GM21529 (cell line): ENCODE results near the gene BHLHE40.
"Not testable (repeated sequence)": the region's sequence is repeated elsewhere in the genome, so short reads cannot be mapped to it uniquely, and the experiment has no call there.

ENCODE experiments used
- ATAC-seq: cut with Tn5 transposase; IDR thresholded peaks from one replicate; pipeline ENCODE4 v1.9.1; 2021; ENCODE audit not compliant: unreplicated experiment

BHLHE40 gene

DNA sequence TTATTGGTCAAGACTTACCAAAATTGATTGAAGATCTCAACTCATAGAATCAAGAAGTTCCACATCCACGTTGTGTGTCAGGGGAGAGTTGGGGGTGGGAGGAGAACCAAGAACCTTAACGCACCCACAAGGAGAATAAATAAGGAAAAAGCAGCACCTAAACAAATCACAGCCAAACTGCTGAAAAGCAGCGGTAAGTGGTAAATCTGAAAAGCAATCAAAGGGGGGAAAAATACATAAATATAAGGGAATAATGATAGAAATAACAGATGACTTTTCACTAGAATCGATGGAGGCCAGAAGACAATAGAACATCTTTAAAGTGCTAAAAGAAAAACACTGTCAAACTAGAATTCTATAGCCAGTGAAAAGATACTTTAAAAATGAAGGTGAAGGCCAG is 20.1 kb upstream of the BHLHE40 start:
- no peak for ATAC-seq

DNA sequence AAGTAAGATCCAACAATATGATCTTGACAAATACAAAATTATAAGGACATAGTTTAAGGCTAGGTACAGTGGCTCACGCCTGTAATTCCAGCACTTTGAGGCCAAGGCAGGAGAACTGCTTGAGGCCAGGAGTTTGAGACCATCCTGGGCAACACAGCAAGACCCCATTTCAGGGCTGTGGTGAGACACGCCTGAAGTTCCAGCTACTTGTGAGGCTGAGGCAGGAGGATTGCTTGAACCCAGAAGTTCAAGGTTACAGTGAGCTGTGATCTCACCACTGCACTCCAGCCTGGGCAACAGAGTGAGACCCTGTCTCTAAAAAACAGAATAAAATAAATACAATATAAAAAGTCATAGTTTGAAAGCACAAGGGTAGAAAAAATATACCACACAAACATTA is 17.4 kb upstream of the BHLHE40 start:
- ATAC-seq, result not testable (repeated sequence)

GRCh38 chr3:4963669-4964570 is 15.3 kb upstream of the BHLHE40 start:
- no peak for ATAC-seq

- ATAC-seq, result not testable (repeated sequence)
These were observed 13.2 kb upstream of the BHLHE40 start for GRCh38 chr3:4966006-4966405.

DNA sequence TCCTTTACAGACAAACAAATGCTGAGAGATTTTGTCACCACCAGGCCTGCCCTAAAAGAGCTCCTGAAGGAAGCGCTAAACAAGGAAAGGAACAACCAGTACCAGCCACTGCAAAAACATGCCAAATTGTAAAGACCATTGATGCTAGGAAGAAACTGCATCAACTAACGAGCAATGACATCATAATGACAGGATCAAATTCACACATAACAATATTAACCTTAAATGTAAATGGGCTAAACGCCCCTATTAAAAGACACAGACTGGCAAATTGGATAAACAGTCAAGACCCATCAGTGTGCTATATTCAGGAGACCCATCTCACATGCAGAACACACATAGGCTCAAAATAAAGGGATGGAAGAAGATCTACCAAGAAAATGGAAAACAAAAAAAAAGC is 11.6 kb upstream of the BHLHE40 start:
- not testable (repeated sequence) for ATAC-seq

DNA sequence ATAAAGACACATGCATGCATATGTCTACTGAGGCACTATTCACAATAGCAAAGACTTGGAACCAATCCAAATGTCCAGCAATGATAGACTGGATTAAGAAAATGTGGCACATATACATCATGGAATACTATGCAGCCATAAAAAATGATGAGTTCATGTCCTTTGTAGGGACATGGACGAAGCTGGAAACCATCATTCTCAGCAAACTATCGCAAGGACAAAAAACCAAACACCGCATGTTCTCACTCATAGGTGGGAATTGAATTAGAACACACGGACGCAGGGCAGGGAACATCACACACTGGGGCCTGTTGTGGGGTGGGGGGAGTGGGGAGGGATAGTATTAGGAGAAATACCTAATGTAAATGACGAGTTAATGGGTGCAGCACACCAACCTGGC is 7.8 kb upstream of the BHLHE40 start:
- not testable (repeated sequence) for ATAC-seq

GRCh38 chr3:4971838-4972237 is 7.4 kb upstream of the BHLHE40 start:
- ATAC-seq, result no peak

GRCh38 chr3:4972652-4973643 is 6.3 kb upstream of the BHLHE40 start:
- ATAC-seq, result peak; percentile 22

DNA sequence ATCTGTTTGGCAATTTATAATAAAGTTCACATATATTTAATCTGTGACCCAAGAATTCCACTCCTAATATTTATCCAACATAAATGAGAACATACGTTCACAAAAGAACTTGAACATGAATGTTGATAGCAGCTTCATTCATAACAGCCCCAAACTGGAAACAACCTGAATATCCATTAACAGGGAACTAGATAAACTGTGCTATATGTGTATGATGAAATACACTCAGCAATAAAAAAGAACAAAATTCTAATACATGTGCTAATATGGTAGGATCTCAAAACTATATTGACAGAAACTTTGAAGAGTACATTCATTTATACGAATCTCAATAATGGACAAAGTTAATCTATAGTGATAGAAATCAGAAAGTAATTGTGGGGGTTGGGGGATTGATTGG is 5.1 kb upstream of the BHLHE40 start:
- ATAC-seq, result no peak

- ATAC-seq, result no peak
These were observed 3.1 kb upstream of the BHLHE40 start for GRCh38 chr3:4976109-4976508.

DNA sequence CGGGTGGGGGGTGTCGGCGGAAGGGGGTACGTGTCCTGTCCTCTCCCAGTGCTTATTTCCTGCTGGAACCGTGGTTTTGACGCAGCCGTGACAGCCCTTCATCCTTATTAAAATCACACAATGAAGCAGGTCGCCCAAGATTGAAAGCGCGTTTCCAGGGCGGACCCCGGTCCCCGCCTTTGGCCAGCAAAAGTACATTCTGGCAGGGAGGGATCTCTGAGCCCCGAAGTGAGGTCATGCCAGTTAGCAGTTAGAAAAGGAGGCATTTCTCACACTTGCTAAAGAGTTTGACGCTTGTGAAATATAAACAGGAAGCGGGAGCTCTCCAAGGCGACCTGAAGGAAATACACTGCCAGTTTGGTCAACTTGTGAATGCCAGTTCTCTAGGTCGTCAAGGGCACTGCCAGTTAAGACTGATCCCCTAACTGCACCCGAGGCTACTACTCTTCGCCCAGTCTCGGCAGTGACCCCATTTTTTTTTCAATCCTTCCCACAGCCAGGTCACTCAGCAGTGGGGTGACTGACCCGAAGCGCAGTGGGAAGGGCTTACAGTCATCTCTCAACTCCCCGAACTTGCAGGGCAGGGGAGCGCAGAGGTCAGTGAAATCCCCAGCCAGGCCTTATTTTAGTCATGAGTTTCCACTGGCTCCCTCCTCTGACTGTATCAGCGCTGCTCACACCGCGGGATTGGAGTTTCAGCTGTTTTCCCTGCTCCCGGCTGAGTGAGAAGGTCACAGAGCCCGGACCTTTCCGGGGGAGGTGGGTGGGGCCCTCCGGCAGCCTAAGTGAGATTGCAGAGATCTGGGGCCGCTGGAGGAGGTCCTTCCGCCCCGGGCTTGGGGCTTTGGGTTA is 2.0 kb upstream of the BHLHE40 start:
- ATAC-seq, result peak; percentile 41

DNA sequence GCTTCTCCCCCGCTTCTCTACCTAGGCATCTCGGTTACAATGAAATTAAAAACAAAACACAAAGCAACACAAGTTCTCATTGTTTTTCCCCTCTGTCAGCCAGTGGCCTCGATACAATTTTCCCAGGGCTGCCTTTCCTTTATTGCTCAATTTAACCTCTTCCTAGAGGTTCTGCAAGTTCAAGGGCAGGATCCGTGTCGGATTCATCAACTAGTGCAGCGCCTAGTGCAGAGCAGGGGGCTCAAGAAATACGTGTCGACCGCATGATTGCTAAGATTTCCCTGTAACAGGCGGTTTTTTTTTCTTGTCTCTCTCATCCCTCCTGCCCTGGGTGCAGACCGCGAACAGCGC is 1.4 kb upstream of the BHLHE40 start:
- ATAC-seq, result no peak

DNA sequence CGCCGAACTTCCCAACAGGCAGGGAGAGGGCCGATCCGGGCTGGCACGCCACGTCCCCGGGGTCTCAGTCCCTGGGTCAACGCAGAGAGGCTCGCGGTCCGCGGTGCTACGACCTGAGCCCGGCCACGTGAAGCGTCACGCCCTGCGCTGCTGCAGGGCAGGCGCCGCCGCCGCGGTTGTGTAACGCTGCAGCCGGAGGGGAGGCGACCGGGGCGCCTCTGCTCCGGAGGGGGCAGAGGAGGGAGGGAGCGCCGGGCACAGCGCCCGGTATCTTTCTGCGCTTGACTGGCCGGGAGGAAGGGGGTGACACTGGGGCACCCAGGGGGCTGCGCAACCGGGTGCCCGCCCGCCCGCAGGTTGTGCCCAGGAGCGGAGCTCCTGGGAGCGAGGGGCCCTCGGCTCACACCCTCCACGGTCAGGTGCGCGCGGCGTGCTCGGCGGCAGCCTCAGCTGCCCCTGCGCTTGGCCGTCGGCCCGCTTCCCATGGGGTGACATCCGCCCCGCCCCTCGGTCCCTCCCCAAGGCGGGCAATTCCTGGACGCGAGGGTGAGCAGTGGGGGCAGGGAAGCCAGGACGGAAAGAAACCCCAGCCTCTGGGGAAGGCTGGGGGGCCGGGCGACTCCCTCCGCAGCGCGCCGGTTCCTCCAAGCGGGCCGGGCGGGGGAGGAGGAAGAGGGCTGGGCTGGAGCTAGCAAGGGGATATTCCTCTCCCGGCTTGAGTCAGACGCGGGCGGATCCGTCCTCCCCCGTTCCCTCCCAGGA is 852 bp upstream of the BHLHE40 start:
- peak; percentile 44 for ATAC-seq

- ATAC-seq, result peak; percentile 43
These were observed 240 bp upstream of the BHLHE40 start for GRCh38 chr3:4978966-4979427.

DNA sequence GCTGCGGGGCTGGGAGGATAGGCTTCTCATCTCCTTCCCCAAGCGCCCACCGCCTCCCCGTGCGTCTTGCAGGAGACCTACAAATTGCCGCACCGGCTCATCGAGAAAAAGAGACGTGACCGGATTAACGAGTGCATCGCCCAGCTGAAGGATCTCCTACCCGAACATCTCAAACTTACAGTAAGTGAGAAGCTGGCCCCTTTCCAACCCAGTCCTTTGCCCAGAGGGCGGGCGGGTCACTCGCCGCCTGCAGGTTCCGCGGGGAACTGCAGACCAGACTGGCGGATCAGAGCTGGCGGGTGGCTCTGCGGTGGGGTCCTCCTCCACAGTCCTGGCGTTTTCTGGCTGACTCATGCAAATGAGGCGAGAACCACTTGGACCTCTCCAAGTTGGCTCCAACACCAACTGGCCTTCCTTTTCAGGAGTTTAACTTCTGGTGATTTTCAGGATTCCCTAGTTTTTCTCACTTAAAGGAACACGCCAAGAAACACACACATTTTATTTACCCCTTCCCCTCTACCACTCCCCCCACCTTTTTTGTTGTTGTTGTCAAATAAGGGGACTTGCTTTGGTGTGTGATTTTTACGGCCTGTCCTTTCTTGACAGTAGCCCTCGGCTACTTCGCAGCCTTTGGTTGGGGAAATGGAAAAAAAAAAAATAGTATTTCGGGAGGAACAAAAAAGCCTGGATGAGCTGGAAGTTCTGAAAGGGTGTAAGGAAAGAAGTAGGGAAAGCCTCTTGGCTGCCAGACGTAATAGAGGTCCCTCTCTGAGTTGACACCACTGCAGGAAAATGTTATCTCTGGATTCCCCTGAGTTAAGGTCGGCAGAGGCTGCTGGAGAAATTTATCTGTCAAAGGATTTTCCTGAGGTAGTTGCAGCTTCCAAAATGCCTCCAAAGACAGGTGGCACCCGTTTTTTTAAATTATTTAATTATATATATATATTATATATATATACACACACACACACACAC is 1.3 kb downstream of the BHLHE40 start:
- peak; percentile 8 for ATAC-seq

GRCh38 chr3:4981294-4981664 is 2.0 kb downstream of the BHLHE40 start:
- no peak for ATAC-seq

DNA sequence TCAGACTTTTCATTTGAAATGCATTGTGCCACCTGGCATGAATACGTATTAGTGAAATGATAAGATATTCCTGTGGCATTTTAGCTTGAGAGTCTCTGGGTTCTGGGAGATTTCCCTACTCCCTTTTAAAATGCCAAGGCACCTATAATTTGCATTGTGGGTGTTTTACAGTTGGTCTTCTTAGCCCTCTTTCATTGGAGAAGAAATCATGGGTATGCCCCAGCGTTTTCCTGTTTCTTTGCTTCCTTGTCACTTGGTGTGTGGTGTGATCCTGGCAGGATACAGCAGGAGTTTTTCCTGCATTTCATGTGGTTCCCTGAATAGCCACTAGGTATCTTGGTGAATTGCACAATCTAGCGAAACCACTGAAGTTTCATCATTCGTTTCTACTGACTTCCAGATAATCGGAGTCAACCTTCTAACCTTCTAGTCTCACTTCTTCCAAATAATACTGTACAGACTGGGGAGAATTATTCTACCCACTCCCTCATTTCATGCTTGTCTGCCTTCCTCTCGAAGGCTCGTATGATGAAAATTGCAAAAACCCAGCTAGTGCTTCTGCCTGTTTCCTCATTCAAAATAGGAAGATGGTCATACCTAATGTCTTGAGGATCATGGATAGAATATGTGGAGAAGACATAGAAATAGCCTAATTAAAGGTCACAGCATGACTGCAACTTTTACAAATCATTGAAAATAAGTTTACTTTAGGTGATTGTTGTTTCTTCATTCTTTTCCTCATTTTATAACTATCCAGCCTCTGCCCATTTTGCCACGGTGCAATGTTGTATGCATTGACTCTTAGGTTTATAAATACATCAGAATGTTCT is 2.6 kb downstream of the BHLHE40 start:
- no peak for ATAC-seq
